ENCODE results near the gene SYNGR2.

GRCh38 chr17:78142119-78142861, 26.1 kb upstream of the SYNGR2 start:
- TF ChIP-seq CTCF (IDR thresholded peaks at IDR 0.05) (no peak), POLR2A (IDR thresholded peaks at IDR 0.05) (no peak)

Data from tibial nerve (tissue), 3 donors.